NB4 (cell line): ENCODE data around the gene GID8.

Experiments
- MYC ChIP-seq: IDR thresholded peaks from 2 replicates; pipeline ENCODE4 v1.6.1; 2011; ENCODE audit warnings: low read depth, low read length
- POLR2A ChIP-seq: IDR thresholded peaks from 2 replicates; pipeline ENCODE4 v1.6.1; 2011; ENCODE audit warnings: mild to moderate bottlenecking; ENCODE audit not compliant: insufficient read length; ENCODE audit errors: extremely low read depth
- TF ChIP-seq, protein P1 (sequence below): IDR thresholded peaks from one replicate; pipeline ENCODE4 v1.5.1; 2012; ENCODE audit warnings: low read depth, low read length
- TF ChIP-seq, protein P2 (sequence below): IDR thresholded peaks from 2 replicates; pipeline ENCODE4 v1.6.1; 2011; ENCODE audit warnings: low read depth, low read length

DNA sequence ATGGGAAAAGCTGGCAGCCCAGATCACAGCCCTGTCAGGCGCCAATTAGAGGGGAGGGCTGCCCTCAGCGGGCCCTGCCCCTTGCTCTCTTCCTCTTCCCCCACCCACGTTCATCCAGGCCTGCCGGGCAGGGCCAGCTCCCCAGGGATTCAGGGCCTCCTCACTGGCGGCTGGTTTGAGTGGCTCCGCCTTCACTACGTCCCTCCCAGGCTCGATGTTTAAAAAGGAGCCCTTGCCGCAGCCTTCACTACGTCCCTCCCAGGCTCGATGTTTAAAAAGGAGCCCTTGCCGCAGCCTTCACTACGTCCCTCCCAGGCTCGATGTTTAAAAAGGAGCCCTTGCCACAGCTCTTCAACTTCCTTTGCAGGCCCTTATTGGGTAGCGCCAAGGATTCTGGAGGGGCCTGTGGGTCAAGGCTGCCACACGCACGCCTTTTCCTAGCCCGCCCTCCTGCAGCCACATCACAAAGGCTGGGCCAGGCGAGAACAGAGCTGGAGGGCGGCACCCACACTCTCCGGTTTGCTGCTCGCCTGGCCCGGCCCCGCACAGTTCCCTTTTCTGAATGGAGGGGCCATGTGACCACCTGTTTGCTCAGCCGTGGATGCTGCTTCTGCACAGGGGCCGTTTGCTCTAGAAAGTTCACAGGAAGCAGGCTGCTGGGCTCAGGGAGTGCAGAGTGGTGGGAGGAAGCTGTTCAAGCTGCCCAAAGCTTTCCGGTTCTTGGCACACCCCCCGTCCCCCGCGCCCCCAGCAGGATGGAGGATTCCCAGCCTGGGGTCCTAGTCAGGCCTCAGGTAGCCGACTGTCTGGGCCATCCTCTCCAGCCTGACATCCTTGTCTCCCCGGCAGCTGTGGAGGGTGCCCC, 16.1 kb downstream of the GID8 start:
- TF ChIP-seq, protein P1, sequence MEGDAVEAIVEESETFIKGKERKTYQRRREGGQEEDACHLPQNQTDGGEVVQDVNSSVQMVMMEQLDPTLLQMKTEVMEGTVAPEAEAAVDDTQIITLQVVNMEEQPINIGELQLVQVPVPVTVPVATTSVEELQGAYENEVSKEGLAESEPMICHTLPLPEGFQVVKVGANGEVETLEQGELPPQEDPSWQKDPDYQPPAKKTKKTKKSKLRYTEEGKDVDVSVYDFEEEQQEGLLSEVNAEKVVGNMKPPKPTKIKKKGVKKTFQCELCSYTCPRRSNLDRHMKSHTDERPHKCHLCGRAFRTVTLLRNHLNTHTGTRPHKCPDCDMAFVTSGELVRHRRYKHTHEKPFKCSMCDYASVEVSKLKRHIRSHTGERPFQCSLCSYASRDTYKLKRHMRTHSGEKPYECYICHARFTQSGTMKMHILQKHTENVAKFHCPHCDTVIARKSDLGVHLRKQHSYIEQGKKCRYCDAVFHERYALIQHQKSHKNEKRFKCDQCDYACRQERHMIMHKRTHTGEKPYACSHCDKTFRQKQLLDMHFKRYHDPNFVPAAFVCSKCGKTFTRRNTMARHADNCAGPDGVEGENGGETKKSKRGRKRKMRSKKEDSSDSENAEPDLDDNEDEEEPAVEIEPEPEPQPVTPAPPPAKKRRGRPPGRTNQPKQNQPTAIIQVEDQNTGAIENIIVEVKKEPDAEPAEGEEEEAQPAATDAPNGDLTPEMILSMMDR: no peak
- TF ChIP-seq POLR2A: no peak
- TF ChIP-seq, protein P2, sequence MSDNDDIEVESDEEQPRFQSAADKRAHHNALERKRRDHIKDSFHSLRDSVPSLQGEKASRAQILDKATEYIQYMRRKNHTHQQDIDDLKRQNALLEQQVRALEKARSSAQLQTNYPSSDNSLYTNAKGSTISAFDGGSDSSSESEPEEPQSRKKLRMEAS: peak; percentile 98
- TF ChIP-seq MYC: peak; percentile 94
